BE2C (cell line): Measurements from ENCODE around the gene CCDC68.

ENCODE experiments used
- DNase-seq: peaks from one replicate; pipeline ENCODE4 v3.0.0-alpha.2; 2020
- H3K27me3 ChIP-seq: fragments of 250-450 bp; sonication (Bioruptor Pico); 2 replicates; pipeline ENCODE4 v1.5.1; 2020; ENCODE audit warnings: mild to moderate bottlenecking
- H3K36me3 ChIP-seq: fragments of 250-450 bp; sonication (Bioruptor Pico); 2 replicates; pipeline ENCODE4 v1.5.1; 2020; ENCODE audit warnings: mild to moderate bottlenecking
- H3K4me1 ChIP-seq: fragments of 250-450 bp; sonication (Bioruptor Pico); 2 replicates; pipeline ENCODE4 v1.5.1; 2020
- H3K4me3 ChIP-seq: 2 replicates; pipeline ENCODE4 v1.5.1; 2011; ENCODE audit warnings: low read depth, low read length
- H3K9me3 ChIP-seq: fragments of 250-450 bp; sonication (Bioruptor Pico); 2 replicates; pipeline ENCODE4 v1.5.1; 2020
- CTCF ChIP-seq: IDR thresholded peaks from 2 replicates; pipeline ENCODE4 v1.5.1; 2012; ENCODE audit warnings: mild to moderate bottlenecking, low read depth, low read length

The CCDC68 gene

GRCh38 chr18:54962919-54963645, 3.8 kb upstream of the CCDC68 start:
- H3K36me3 ChIP-seq, result no peaks in the 10 kb centered on the region
- no peaks in the 10 kb centered on the region for H3K9me3 ChIP-seq
- H3K4me3 ChIP-seq, result no peak overlapping the region
- TF ChIP-seq CTCF, result no peak
- no peaks in the 10 kb centered on the region for H3K4me1 ChIP-seq
- no peaks in the 10 kb centered on the region for H3K27me3 ChIP-seq
- no peak for DNase-seq

GRCh38 chr18:54961868-54962267, 2.6 kb upstream of the CCDC68 start:
- no peaks in the 10 kb centered on the region for H3K9me3 ChIP-seq
- no peaks in the 10 kb centered on the region for H3K36me3 ChIP-seq
- H3K4me3 ChIP-seq, result no peak overlapping the region
- H3K27me3 ChIP-seq, result no peaks in the 10 kb centered on the region
- no peaks in the 10 kb centered on the region for H3K4me1 ChIP-seq
- TF ChIP-seq CTCF, result no peak
- DNase-seq, result no peak

GRCh38 chr18:54961016-54961423, 1.8 kb upstream of the CCDC68 start:
- no peak for TF ChIP-seq CTCF
- no peaks in the 10 kb centered on the region for H3K36me3 ChIP-seq
- H3K9me3 ChIP-seq, result no peaks in the 10 kb centered on the region
- no peaks in the 10 kb centered on the region for H3K4me1 ChIP-seq
- no peaks in the 10 kb centered on the region for H3K27me3 ChIP-seq
- H3K4me3 ChIP-seq, result no peak overlapping the region
- DNase-seq, result no peak

GRCh38 chr18:54960197-54960596, 936 bp upstream of the CCDC68 start:
- TF ChIP-seq CTCF, result no peak
- H3K36me3 ChIP-seq, result no peaks in the 10 kb centered on the region

GRCh38 chr18:54957996-54958395, 1.3 kb downstream of the CCDC68 start:
- Histone ChIP-seq H3K4me3 (no peak overlapping the region), H3K9me3 (no peaks in the 10 kb centered on the region), H3K27me3 (no peaks in the 10 kb centered on the region), H3K36me3 (no peaks in the 10 kb centered on the region), H3K4me1 (no peaks in the 10 kb centered on the region)
- TF ChIP-seq CTCF, result no peak
- DNase-seq, result no peak

More at GRCh38 chr18:54960197-54960596, 936 bp upstream of the CCDC68 start:
- H3K27me3 ChIP-seq, result no peaks in the 10 kb centered on the region
- H3K4me1 ChIP-seq, result no peaks in the 10 kb centered on the region
- no peaks in the 10 kb centered on the region for H3K9me3 ChIP-seq
- no peak overlapping the region for H3K4me3 ChIP-seq
- DNase-seq, result no peak

- H3K4me3 ChIP-seq, result no peak overlapping the region
- TF ChIP-seq CTCF, result no peak
- H3K4me1 ChIP-seq, result no peaks in the 10 kb centered on the region
- no peaks in the 10 kb centered on the region for H3K9me3 ChIP-seq
- H3K27me3 ChIP-seq, result no peaks in the 10 kb centered on the region
- H3K36me3 ChIP-seq, result no peaks in the 10 kb centered on the region
- DNase-seq, result no peak
Observed at GRCh38 chr18:54957296-54957832, 1.9 kb downstream of the CCDC68 start.
